Activated CD4-positive, alpha-beta T cell treated with anti-CD3 and anti-CD28 coated beads, Interleukin-2, amount 50 U/mL, for 24 hours (primary cell): Measurements from ENCODE around the gene PARVB.

Experiments
- DNase-seq, 2 donors: peaks; one replicate each; pipeline ENCODE4 v3.0.0-alpha.2; 2020; ENCODE audit warnings: low read depth in 1 of 2, low spot score in 1 of 2

The PARVB gene

GRCh38 chr22:44026630-44027511 lies 2.8 kb downstream of the PARVB start:
- peak; percentile 16 to 46 for DNase-seq

GRCh38 chr22:44028091-44028490 lies 4.0 kb downstream of the PARVB start:
- DNase-seq: no peak

- DNase-seq: no peak
Measured at GRCh38 chr22:44029069-44029468, 5.0 kb downstream of the PARVB start.

- no peak for DNase-seq
Measured at GRCh38 chr22:44030051-44030701, 6.1 kb downstream of the PARVB start.

- no peak for DNase-seq
Measured at GRCh38 chr22:44030702-44031082, 6.6 kb downstream of the PARVB start.

GRCh38 chr22:44031158-44031952 lies 7.3 kb downstream of the PARVB start:
- no peak for DNase-seq

GRCh38 chr22:44032126-44032730 lies 8.1 kb downstream of the PARVB start:
- no peak for DNase-seq

- no peak for DNase-seq
Measured at GRCh38 chr22:44033287-44033686, 9.2 kb downstream of the PARVB start.

- no peak for DNase-seq
Measured at GRCh38 chr22:44033694-44034093, 9.6 kb downstream of the PARVB start.

- no peak for DNase-seq
Measured at GRCh38 chr22:44037519-44038375, 13.6 kb downstream of the PARVB start.

- DNase-seq: no peak
Measured at GRCh38 chr22:44039566-44040171, 15.6 kb downstream of the PARVB start.

- DNase-seq: no peak
Measured at GRCh38 chr22:44042249-44043218, 18.4 kb downstream of the PARVB start.

GRCh38 chr22:44045145-44045544 lies 21.0 kb downstream of the PARVB start:
- DNase-seq: no peak

GRCh38 chr22:44046485-44047141 lies 22.5 kb downstream of the PARVB start:
- DNase-seq: no peak

GRCh38 chr22:44047891-44048301 lies 23.8 kb downstream of the PARVB start:
- no peak for DNase-seq

GRCh38 chr22:44049486-44050231 lies 25.6 kb downstream of the PARVB start:
- DNase-seq: no peak

- no peak for DNase-seq
Measured at GRCh38 chr22:44050766-44051355, 26.8 kb downstream of the PARVB start.
